M059J (cell line): ENCODE results near the gene DGCR2. TPM values are rescaled to one million over a fixed set of nuclear protein-coding genes. Genes with fewer than 3 reads are reported as not detected.
"Not testable (repeated sequence)": the region's sequence is repeated elsewhere in the genome, so short reads cannot be mapped to it uniquely, and the experiment has no call there.

Source experiments
- DNase-seq: peaks from one replicate; pipeline ENCODE4 v3.0.0-alpha.2; 2012; ENCODE audit warnings: low read depth
- total RNA-seq: library from RNA; depleted of rRNA; stranded (reverse); fragments of >200 nt; shearing (Covaris generic); gene quantifications from 2 replicates; pipeline ENCODE4 v1.2.3, GENCODE V29; 2014; rRNA removed

DGCR2 gene
- total RNA-seq: 33.7 and 34.3 TPM in 2 replicates

DNA sequence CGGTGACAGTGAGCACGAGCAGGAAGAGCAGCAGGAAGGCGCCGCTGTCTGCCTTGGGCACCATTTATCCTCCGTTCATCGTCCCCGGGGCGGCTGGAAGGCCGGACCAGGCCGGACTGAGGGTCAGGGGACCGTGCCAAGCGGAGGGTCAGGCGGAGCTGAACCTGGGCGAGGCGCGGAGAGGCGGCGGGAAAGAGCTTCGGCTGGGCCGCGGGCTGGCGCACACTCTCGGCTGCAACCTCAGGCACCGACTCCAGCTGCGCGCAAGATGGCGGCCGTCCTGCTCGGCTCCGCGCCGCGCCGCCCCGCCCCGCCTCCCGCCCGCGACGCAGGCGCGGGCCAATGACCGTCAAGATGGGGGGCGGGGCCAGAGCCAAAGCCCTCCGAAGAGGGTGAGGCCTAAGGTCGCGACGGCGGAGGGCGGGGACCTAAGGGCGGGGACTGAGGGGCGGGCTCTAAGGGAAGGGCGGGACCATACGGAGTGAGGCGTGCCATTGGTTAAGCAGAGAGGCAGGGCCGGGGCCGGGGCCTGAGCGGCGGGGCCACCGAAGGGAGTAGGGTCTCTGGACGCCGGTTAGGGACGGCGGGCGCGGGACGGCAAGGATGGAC is at the start of gene DGCR2:
DGCR2 (minus strand) TSS at position 270 of the 609 bp plus-strand sequence; CDS start at position 64, 206 bp downstream.
- peak; percentile 89 for DNase-seq

GRCh38 chr22:19169947-19170318 is 47.7 kb upstream of the DGCR2 start:
- DNase-seq: no peak

GRCh38 chr22:19169002-19169946 is 47.1 kb upstream of the DGCR2 start:
- DNase-seq: no peak

GRCh38 chr22:19168088-19168890 is 46.1 kb upstream of the DGCR2 start:
- DNase-seq: no peak

DNA sequence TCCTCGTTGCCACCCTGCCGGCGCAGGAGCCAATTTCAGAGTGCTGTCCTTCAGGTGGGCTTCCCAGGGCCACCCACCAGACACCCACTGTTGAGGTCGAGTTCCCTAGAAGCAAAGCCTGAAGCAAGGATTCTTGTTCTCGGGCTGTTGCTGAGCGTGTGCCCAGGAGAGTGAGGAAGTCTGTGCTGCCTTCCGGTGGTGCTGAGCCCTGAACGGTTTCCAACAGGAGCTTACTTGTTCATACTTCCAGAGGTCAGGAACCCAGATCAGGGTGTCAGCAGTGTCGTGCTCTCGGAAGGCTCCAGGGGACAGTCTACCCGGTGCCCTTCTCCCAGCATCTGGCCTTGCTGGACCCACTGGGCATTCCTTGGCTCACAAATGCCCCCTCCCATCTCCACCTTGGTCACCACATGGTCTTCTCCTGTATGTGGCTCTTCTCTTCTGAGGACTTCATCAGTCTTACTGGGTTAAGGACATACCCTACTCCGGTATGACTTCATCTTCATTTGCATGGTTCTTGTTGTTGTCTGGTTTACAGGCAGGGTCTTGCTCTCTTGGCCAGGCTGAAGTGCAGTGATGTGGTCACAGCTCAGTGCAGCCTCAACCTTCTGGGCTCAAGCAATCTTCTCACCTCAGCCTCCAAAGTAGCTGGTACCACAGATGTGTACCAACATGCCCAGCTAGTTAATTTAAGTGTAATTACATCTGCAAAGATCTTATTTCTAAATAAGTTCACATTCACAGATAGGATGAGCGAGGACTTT is 45.1 kb upstream of the DGCR2 start:
- no peak for DNase-seq

DNA sequence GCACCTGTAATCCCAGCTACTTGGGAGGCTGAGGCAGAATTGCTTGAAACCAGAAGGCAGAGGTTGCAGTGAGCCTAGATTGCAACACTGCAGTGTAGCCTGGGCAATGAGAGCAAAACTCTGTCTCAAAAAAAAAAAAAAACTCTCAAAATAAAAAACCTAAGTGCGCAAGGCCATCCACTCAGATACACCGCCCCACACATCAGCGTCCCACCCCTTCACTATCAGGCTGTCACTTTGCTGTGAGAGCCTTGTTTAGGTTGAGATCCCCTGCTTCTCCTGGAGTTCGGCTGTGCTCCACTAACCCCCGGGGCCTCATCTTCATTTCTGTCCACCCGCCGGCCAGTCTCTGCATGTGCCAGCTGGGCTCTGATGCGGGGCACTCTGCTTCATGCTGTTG is 44.2 kb upstream of the DGCR2 start:
- no peak for DNase-seq

GRCh38 chr22:19164425-19164824 is 42.2 kb upstream of the DGCR2 start:
- DNase-seq: no peak

DNA sequence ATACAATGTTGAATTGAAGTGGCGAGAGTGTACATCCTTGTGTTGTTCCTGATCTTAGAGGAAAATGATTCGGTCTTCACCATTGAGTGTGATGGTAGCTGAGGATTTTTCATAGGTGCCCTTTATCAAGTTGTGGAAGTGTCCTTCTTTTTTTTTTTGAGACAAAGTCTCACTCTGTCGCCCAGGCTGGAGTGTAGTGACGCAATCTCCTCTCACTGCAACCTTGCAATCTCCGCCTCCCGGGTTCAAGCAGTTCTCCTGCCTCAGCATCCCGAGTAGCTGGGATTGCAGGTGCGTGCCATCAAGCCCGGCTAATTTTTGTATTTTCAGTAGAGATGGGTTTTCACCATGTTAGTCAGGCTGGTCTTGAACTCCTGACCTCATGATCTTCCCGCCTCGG is 36.4 kb upstream of the DGCR2 start:
- not testable (repeated sequence) for DNase-seq

DNA sequence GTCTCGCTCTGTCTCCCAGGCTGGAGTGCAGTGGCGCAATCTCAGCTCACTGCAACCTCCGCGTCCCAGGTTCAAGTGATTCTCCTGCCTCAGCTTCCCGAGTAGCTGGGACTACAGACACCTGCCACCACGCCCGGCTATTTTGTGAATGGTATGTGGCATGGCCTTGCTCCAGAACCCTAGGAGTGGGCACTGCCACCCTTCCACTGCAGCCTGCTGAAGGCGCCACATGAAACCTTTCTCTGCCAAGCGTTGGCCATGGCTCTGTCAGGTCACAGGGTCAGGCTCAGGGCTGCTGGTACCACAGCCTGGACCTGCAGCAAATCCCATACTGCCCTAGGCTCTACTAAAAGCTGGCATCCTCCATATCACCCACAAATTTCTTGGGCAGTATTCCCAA is 33.9 kb upstream of the DGCR2 start:
- DNase-seq: not testable (repeated sequence)

- no peak for DNase-seq
Observed at GRCh38 chr22:19152942-19153883, 31.0 kb upstream of the DGCR2 start.

GRCh38 chr22:19151329-19152191 is 29.3 kb upstream of the DGCR2 start:
- DNase-seq: no peak

DNA sequence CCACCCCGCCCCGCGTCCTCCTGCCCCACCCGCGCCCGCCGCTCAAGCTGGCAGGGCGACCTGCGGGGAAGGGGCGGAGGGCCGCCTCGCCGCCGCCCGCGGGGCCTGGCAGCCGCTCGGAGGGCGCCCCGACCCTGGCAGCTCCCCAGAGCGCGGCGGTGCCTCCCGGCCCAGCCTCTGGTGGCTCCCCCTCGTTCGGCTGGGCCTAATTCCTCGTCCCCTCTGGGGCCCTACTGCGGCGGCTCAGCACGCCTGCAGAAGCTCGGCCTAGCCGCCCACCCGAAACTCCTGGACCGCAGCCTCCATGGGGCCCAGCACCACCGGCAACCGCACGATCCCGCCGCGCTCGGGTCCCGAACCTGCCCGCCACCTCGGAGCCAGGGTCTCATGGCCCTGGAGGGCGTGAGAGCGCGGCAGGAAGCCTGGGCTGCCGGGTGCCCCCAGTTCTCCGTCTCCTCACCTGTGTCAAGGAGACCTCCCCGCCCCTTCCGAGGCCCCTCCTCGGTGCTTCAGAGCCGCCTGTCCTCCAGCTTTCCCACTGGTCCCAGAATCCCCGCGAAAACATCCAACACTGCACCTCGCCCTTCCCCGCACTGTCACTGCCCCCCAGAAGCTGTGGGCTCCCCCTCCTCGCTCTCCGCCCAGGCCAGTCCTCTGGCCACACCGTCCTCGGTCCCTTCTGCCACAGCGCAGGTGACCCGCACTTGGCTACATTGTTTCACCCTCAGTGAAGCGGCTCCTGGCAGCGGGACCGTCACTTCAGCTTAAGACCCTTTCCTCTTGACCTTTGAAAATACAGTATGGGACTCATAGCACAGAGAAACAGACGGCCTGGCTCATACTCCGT is 28.5 kb upstream of the DGCR2 start:
- DNase-seq: no peak

- no peak for DNase-seq
Observed at GRCh38 chr22:19149991-19150390, 27.8 kb upstream of the DGCR2 start, which contains the start of gene GSC2. TSS of gene GSC2 (minus strand) at chr22:19150292. CDS start at chr22:19150283, 9 bp downstream.

GRCh38 chr22:19149047-19149883 is 27.1 kb upstream of the DGCR2 start:
- no peak for DNase-seq

DNA sequence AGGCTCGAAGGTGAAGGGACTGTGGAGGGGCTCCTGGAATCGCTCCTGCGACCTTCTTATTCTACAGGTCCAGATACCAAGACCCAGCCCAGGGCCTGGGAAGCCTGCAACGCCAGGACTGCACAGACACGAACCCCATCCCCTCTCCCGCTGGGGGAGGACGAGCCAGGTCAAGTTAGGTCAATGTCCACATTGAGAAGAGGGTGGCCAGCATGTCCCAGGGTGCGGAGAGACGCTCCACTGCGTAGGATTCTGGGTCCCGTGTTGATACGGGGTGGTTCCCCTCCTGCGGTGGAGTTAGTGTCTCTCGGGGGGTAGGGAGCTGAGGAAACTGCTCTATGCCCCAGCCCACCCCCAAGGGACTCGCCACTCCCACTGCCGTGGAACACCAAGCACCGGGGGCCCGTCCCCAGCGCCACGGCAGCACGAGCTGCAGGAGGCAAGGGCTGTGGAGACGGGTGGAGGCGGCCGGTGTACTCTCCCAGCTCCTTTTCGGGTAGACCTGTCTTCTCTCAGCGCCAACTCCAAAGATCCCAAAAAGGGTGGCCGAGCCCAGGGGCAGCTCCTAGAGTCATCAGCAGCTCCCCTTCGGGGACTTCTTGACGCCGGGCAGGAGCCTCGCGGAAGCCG is 26.3 kb upstream of the DGCR2 start:
- DNase-seq: no peak

DNA sequence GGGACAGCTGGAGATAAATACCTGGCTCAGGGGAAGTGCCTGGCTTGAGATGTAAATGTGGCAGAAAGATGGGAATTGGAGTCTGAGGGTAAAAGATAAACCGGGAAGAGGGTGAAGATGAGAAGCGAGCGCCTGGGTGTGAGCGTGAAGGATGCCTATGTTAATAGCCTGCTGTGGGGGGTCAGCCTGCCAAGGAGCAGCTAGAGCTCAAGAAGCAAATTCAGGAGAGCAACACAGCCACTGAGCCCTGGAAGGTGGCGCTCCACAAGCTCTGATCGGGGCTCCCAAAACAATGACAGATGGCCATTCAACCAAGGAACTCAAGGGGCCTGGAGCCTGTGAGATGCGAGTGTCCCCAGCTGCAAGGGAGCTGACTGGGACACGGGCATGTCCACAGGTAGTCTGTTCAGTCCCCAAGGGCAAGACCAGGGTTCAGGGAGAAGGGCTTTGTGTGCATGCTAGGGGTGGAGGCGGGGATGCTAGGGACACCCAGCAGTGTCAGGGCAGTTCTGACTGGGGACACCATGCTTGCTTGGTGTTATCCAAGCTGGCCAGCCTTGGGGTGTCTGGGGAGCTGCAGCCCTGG is 25.1 kb upstream of the DGCR2 start:
- no peak for DNase-seq
